ENCODE results near the gene TDRD12.

GRCh38 chr19:32876236-32876918 lies 156.8 kb downstream of the TDRD12 start:
- TF ChIP-seq ATF3 (CRISPR knock-in tag; conservative IDR thresholded peaks at IDR 0.05) (no peak), CBFB (CRISPR knock-in tag; IDR thresholded peaks at IDR 0.05; ENCODE audit: low read depth) (no peak), ELF4 (CRISPR knock-in tag; IDR thresholded peaks at IDR 0.05; ENCODE audit: low read depth) (no peak), MAX (CRISPR knock-in tag; IDR thresholded peaks at IDR 0.05) (no peak), ATF2 (CRISPR knock-in tag; IDR thresholded peaks at IDR 0.05; ENCODE audit: borderline replicate concordance, low read depth) (no peak), TEAD1 (CRISPR knock-in tag; IDR thresholded peaks at IDR 0.05) (no peak)
- TF ChIP-seq, protein P1, sequence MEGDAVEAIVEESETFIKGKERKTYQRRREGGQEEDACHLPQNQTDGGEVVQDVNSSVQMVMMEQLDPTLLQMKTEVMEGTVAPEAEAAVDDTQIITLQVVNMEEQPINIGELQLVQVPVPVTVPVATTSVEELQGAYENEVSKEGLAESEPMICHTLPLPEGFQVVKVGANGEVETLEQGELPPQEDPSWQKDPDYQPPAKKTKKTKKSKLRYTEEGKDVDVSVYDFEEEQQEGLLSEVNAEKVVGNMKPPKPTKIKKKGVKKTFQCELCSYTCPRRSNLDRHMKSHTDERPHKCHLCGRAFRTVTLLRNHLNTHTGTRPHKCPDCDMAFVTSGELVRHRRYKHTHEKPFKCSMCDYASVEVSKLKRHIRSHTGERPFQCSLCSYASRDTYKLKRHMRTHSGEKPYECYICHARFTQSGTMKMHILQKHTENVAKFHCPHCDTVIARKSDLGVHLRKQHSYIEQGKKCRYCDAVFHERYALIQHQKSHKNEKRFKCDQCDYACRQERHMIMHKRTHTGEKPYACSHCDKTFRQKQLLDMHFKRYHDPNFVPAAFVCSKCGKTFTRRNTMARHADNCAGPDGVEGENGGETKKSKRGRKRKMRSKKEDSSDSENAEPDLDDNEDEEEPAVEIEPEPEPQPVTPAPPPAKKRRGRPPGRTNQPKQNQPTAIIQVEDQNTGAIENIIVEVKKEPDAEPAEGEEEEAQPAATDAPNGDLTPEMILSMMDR (IDR thresholded peaks at IDR 0.05) = no peak
- TF ChIP-seq, protein P2, sequence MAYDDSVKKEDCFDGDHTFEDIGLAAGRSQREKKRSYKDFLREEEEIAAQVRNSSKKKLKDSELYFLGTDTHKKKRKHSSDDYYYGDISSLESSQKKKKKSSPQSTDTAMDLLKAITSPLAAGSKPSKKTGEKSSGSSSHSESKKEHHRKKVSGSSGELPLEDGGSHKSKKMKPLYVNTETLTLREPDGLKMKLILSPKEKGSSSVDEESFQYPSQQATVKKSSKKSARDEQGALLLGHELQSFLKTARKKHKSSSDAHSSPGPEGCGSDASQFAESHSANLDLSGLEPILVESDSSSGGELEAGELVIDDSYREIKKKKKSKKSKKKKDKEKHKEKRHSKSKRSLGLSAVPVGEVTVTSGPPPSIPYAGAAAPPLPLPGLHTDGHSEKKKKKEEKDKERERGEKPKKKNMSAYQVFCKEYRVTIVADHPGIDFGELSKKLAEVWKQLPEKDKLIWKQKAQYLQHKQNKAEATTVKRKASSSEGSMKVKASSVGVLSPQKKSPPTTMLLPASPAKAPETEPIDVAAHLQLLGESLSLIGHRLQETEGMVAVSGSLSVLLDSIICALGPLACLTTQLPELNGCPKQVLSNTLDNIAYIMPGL (CRISPR knock-in tag; IDR thresholded peaks at IDR 0.05) = no peak
